HG02759 (cell line): ENCODE data around the gene CCDC183.
"Not testable (repeated sequence)": the region's sequence is repeated elsewhere in the genome, so short reads cannot be mapped to it uniquely, and the experiment has no call there.

Experiments
- ATAC-seq: cut with Tn5 transposase; IDR thresholded peaks from one replicate; pipeline ENCODE4 v1.9.1; 2021; ENCODE audit warnings: mild to moderate bottlenecking, moderate library complexity; ENCODE audit not compliant: unreplicated experiment

The CCDC183 gene

DNA sequence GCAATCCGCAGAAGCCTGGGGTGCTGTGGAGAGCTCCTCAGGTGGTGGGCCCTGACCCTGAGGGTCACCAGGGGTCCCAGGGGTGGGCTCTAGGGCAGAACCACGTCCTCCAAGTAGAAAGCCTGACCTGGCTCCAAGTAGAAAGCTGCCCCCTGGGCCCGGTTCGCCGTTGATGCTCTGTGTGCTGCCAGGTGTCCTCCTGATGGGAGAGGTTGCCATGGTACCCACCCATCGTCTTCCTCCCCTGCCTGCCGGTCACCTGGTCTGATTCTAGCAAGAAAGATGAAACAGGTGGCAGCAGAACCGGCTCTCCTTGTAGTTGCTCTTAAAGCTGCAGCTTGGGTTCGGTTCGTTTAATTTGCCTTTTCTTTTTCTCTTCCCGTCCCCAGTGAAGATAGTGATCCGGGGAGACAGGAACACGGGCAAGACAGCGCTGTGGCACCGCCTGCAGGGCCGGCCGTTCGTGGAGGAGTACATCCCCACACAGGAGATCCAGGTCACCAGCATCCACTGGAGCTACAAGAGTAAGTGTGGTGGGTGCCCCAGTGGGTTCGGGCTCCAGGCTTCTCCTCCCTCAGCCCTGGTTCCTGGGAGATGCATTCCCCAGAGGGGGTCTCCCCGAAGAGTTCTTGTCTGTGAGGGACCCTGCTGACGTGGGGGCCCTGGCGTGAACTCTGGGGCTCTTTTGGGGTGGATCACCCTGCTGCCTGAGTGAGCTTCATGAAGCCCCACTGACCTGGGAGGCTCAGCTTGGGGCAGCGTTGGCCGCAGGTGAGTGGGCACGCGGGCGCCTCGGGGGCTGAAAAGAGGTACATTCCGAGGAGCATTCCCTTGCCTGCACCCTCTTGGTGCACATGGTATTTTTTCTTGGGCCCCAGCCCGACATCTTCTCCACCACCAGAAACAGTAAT is 27.3 kb downstream of the CCDC183 start:
- no peak for ATAC-seq

DNA sequence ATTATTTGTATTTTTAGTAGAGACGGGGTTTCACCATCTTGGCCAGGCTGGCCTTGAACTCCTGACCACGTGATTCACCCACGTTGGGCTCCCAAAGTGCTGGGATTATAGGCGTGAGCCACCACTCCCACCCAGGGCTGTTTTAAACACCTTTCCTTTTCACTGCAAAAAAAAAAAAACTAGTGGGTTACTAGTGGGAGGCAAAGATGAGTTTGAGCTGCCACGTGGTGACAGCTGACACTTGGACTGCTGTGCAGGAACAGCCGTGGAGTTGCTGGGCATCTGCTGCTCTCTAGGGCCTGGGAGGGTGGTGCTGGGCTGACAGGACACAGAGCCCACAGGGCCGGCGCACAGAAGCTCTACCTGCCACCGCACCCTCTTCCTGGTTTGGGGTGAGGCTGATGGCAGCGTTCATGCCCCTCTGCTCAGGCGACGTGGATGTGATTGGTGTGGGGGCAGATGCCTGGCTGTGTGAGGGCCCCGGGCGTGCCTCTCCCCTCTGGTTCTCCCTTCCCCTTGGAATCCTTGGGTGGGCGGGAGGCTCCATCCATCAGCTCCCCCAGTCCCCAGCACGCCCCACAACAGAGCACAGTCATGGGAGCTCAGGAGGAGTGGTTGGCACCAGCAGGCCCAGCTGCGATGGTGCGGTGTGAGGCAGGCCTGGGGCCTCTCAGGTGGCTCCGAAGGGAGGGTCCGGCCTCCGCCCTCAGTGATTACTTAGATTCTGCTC is 28.5 kb downstream of the CCDC183 start:
- ATAC-seq = no peak

DNA sequence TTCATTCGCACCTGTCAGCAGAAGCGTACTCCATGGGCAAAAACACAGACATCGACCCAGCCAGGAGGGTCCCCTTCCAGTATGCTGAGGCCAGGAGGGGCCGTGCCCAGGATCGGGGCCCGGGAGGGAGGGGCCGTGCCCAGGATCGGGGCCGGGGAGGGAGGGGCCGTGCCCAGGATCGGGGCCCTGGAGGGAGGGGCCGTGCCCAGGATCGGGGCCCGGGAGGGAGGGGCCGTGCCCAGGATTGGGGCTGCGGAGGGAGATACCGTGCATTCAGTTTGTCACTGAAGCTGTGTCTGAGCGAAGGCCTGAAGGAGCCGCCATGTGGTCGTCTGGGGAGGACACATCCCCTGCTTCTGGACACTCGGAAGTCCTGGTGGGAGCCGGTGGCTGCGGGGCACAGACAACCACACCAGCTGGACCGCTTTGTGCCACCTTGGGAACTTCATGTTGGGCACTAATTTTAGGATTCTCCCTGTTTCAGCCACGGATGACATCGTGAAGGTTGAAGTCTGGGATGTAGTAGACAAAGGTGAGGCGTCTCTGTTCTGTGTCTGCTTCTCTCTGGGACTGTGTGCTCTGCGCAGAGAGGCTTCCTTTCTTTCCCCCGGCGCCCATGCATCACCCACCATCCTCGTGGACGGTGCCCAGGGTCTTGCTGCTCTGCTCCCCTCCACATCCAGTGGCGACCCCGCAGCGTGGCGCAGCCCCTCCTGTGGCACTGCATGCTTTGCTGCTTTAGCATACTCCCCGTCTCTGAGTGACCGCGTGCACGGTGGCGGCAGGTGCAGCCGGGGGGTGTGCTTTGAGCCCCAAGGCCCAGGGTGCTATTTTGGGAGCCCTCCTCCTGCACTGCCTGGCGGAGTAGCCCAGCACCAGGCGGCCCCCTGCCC is 29.4 kb downstream of the CCDC183 start:
- ATAC-seq = no peak

DNA sequence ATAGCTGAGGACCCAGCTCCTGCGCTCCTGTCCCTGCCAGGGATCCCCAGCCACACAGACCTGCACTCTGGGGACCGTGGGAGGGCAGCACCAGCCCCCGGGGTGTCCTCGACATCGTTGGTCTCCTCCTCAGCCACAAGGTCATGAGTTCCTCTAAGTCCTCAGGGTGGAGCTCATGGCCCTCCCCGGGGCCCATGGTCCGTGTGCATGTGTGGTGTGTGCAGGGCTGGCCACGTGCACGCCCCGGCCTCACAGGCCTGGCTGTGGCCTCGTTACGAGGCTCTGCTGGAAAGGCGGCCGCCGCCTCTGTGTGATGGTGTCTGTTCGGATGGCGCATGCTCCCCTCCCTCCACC is 30.0 kb downstream of the CCDC183 start:
- ATAC-seq = no peak

DNA sequence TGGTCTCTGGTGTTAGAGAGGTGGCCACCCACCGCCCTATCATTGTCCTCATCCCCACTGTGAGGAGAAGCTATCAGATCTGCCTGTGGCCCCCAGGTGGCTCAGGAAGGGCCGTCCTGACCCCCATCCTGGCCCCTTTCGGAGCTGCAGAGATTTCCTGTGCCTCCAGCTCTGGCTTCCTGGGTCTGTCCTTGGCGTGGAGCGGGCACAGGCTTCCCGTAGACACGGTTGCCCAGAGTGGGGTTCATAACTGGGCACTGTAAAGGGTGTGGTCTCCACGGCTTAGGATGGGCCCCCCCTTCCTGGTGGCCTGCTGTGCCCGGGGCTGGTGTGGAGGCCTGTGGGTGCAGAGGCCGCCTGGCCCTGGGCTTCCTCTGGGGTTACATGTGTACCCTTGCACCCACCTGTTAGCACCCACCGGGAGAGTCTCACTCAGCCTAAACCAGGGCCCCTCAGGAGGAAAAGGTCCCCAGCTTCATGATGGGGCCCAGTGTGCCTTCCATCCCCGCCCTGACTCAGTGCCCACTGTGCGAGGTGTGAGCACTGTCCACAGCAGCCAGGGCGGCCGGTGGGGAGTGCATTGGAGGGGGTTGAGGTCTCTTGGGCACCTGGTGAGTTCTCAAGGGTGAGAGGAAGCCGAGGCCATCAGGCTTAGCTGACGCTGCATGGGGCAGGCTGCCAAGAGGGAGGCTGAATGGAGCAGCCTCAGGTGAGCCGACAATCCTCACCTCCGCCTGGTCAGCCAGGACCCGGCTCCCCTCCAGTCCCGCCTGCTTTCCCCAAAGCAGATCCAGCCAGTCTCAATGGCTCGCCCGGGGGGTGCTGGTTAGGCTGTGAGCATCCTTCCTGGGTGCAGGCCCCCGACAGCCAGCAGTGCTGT is 30.8 kb downstream of the CCDC183 start:
- no peak for ATAC-seq

GRCh38 chr9:136827794-136828473 is 31.8 kb downstream of the CCDC183 start:
- ATAC-seq = no peak

- no peak for ATAC-seq
Observed at GRCh38 chr9:136828474-136829140, 32.5 kb downstream of the CCDC183 start.

- ATAC-seq = no peak
Observed at GRCh38 chr9:136829412-136829811, 33.3 kb downstream of the CCDC183 start.

- no peak for ATAC-seq
Observed at GRCh38 chr9:136829981-136830885, 34.1 kb downstream of the CCDC183 start.

DNA sequence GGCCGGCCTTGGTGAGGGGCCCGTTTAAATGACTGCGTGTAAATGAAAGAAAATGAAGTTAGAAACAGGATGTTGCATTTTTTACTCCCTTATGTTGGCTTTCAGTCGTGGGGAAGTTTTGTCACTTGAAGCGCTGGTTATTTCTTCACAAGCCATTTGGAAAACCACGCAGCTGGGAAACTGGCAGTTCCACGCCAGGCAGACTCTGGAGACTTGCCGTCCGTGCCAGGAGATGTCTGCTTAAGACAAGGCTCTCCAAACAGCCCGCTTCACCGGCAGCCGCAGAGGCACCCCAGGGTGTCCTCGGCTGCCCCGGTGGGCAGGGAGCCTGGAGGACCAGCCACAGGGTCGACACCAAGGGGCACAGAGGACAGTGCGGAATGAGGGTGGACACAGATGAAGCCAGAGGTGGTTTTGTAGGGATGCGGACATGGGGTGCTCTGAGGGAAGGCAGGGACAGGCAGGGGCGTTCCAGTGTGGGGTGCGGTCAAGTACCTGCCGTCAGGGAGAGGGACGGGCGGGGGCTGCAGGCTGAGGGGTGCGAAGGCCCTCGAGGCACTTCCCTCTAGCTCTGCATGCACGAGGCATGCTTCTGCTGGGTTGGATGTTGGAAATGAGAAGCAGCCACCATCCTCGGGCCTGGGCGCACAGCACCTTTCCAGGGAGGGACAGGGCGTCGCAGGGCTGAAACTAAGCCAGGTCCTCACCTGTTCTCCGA is 35.0 kb downstream of the CCDC183 start:
- ATAC-seq = no peak

GRCh38 chr9:136831720-136832104 is 35.6 kb downstream of the CCDC183 start:
- no peak for ATAC-seq

- no peak for ATAC-seq
Observed at GRCh38 chr9:136832581-136832980, 36.4 kb downstream of the CCDC183 start.

DNA sequence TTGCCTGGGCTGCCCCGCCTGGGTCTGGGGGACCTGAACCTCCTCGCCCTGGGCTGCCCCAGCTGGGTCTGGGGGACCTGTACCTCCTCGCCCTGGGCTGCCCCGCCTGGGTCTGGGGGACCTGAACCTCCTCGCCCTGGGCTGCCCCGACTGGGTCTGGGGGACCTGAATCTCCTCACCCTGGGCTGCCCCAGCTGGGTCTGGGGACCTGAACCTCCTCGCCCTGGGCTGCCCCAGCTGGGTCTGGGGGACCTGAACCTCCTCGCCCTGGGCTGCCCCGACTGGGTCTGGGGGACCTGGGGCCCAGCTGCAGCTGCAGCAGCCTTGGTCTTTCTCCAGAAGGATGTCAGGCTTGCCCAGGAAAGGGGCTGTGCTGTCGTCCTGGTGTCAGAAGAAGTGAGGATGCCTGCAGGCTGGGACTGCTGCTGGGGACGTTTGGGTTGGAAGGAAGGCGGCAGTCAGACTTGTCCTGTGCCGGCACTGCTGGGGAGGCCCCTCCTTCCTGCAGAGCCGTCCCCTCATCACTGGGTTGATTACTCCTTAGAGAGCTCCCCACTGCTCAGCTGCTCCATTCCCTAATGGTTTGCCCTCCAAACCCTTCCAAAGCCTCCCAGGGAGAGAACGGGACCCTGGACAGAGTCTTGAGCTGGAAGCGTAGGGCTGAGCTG is 37.4 kb downstream of the CCDC183 start:
- ATAC-seq = not testable (repeated sequence)

GRCh38 chr9:136835162-136835931 is 39.2 kb downstream of the CCDC183 start:
- no peak for ATAC-seq

DNA sequence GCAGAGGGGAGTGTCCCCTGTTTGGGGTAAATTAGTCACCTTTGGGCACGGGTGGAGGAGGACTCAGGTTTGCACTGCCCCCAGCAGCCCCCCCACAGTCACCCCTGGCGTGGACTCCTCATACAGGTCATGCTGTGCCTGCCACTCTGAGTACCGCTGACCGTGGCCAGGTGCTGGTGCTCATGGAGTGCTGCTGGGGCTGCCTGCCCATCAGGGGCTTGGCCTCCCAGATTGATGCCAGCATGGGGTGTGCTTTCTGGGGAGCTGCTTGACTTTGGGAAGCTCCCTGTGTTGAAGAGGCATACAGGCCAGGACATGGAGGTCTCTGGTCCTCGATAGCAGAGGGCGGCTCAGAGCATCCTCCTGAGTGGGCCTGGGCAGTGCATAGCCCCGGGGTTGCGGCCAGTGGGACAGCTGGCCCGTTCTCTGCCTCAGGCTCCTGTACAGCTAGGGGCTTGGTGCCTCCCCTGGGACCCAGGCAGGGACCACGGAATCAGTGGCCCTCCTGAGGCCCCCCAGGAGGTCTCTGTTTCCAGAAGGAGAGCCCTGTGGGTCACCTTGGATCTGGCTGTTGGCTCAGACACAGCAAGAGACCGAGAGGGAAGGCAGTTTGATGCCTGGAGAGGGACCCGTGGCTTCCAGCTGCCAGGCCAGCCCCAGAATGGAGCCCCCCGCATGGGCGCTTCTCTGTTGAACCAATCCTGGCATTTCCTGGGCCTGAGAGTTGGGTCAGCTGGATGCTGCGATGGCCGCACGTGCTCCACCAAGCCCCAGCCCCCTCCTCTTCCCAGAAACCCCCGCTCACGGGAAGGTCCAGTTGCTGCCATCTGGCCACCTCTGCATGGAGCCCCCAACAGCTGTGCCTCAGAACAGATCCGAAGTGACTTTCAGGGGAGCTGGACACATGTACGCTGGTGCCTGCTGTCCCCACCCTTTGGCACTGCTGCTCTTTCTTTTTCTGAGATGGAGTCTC is 40.1 kb downstream of the CCDC183 start:
- ATAC-seq = no peak
